Inferior parietal cortex (tissue), 1 donor: ENCODE data around the gene NELFCD.
"Not testable (repeated sequence)": the region's sequence is repeated elsewhere in the genome, so short reads cannot be mapped to it uniquely, and the experiment has no call there.

Source experiments
- DNase-seq: peaks from one replicate; pipeline ENCODE4 v3.0.0-alpha.2; 2016; ENCODE audit errors: extremely low spot score

The NELFCD gene

DNA sequence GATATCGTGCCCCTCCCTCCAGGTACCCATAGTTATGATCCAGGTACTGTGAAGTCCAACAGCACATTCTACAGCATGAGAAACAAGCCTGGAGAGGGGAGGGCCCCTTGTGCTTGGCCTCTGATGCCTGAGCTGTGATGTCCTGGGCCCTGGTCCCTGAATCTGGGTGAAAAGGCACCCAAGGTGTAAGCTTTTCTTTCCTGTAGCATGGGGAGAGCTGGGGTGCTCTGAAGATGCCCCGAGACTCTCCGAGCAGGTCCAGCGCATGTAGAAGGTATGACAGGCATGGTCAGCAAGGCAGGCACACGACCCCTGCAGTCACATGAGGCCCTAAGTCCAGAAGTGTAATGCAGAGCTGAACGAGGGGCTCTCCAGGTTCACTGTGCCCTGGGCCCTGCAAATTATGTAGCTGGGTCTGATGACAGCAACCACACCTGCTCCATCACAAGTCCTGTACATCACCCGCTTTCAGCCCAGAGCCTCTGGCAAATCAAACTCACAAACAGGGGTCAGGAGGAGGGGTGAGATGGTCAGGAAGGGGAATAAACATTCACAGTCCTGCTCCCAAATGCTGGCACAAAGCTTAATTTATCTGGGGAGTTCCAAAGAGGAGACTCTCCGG, 27.8 kb downstream of the NELFCD start:
- no peak for DNase-seq

DNA sequence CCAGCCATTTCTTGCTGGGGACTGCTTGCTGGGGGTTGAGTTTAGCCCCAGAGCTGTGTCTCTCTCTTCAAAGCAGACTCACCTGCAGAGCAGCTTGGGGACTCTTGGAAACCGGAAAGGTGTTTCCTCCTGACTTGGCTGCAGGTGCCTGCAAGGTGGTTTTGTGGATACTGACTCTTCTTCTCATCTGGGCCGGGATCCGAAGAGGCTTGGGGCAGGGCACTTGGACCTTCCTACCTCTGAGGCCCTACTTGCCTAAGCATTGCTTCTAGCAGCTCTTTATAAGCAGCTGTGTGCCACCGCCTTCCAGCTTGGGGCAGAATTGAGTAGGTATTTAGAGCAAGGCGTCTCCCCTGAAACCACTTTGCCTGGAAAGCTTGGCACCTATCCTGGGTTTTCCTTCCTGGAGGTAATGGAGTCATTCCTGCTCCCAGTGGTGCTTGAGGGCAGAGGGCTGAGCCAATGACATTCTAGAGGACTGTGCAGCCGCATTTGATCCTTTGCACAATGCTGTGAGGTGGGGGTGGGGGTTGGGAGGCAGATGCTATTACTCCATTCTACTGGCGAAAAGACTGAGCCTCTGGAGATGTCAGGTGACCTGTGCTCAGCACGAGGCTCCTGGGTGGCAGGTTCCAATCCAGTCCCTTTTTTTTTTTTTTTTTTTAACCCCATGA, 29.4 kb downstream of the NELFCD start:
- no peak for DNase-seq

DNA sequence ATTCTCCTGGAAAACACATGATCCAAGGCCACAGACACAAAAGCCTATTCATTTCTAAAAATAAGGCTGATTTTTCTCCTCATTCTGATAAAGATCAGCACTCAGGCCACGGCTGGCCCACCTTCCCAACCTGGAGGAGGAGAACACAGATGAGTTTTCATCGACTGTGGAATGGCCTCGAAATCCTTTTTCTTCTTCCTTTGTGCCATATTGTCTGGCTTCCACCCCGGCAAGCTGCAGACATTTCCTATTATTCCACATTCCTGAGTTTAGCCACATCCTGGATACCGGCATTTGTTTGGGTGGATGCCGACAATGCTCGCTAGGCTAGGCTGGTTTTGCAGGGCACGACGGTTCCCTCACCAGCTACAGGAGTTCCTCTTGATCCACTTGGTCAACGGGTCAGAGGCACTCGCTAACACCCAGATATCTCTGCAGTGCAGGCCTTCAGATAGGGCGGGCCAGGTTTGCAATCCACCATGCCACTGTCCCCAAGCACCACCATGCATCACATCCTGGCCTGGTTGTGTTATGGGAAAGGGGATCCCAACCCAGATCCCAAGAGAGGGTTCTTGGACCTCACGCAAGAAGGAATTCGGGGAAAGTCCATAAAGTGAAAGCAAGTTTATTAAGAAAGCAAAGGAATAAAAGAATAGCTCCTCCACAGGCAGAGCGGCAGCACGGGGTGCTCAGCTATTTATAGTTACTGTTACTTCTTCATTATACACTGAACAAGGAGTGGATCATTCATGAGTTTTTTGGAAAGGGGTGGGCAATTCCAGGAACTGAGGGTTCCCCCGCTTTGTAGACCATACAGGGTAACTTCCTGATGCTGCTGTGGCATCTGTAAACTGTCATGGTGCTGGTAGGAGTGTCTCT, 30.2 kb downstream of the NELFCD start:
- no peak for DNase-seq

DNA sequence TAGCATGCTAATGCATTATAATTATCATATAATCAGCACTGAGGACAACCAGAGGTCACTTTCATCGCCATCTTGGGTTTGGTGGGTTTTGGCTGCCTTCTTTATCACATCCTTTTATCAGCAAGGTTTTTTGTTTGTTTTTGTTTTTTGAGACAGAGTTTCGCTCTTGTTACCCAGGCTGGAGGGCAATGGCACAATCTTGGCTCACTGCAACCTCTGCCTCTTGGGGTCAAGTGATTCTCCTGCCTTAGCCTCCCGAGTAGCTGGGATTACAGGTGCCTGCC, 30.8 kb downstream of the NELFCD start:
- DNase-seq = not testable (repeated sequence)

DNA sequence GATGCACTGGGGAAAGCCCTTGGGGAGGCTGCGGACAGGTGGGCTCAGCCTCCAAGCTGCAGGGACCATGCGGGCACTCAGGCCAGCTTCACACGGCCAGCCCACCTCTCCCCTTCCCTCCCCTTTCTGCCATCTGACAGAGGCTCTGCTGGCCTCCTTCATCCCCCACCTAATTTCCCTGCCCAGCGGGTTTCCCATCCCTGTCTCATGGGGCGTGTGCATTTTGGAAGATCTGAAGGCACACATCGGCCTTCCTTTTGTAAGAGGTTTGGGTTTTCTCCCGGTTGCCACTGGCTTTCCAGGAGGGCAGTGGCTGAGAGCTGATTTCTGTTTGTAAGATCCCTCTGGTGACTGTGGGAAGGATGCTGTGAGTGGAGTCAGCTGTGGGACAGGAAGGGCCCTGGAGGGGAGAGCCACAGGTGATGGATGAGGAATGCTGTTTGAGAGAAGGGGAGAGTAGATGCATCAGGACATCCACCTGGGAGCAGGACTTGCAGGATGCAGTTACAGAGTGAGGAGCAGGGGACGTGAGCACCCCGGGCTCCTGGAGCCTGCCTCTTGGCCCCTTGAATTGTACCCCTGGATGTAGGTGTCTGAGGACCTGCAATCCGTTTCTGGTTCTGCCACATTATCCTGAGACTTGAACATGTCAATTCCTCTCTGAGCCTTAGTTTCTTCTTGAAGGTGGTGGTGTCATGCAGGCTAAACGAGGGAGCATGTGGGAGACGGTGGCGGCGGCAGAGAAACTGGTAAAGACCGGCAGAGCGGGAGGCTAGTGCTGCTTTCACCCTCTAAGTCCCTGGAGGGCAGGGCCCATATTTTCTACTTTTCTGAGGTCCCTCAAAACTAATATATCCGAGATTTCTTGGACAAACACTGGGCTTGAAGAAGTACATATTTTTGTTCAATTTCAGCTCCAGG, 32.2 kb downstream of the NELFCD start:
- no peak for DNase-seq

DNA sequence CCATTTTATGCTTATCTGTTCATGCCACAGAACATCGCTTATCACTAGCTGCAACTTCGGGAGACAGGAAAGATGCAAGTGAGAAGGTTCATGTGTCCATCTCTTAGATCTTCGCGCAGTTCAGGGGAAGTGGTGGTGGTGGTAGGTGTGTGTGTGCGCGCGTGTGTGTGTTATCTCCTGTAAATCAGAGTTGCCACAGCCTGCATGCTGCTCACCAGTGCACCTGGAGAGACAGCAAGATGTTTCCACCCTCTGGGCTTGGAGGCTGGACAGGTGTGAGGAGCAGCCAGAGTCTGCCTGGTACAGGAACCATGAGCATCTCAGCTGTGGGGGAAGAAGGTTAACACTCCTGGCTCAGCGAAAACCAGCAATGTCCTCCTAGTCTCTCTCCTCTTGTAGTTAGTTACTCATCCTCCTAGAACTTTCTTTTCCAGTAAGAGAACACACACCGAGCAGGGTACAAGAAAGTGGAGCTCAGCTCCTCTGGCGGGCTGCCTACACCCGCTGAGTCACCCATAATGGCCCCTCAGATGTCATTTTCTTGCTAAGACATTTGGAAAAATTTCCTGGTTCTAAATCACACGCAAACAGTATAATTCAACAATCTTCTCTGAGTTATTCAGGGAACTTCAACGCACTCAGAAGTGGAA, 33.0 kb downstream of the NELFCD start:
- no peak for DNase-seq

DNA sequence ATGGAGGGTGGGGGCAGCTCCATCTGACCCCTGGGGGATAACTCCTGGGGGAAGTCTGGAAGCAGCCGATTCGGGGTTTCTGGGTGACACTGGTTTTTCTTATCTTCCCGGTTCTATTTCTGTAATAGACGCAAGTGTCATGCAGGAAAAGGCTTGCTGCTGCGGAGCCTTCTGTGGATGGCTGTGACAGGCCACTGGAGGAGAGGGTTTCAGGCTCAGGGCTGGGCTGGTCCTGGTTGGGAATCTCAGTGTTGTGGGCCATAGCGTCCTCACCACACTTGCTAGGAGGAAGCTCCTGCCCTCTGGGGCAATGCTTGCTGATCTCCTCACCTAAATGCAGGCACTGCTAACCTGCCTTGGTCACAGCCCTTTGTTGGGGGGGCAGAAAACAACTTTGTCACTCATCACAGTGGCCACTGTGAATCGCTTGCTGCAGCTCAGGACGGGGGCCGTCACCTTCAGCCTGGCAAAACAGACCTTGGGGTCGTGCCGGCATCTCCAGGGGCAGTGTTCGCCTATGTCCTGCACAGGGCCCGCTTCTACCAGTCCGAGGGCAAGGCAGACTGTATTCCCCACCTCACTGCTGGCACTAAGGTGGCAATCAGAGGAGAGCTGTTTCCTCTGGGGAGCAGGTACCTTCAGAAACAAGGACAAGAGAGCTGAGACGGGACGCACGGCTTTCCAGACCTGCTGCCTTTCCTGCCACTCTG, 33.8 kb downstream of the NELFCD start:
- no peak for DNase-seq

DNA sequence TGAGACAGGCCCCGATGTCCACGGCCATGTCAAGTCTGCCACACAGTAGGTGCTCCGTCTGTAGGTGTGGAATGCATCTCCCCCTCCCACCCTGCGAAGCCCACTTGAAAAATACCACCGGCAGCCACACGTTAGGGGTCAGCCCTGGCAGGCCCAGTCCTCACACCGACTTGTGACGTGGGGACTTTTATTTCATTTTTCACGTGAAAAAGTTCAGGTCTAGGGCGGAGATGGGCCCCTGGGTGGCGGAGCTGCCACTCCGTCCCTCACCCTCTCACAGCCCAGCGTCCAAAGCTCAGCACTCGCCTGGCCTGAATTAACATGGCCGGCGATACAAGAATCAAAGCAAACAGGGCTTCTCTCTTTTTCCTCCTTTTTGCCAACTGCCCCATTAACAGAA, 34.4 kb downstream of the NELFCD start:
- DNase-seq = no peak

DNA sequence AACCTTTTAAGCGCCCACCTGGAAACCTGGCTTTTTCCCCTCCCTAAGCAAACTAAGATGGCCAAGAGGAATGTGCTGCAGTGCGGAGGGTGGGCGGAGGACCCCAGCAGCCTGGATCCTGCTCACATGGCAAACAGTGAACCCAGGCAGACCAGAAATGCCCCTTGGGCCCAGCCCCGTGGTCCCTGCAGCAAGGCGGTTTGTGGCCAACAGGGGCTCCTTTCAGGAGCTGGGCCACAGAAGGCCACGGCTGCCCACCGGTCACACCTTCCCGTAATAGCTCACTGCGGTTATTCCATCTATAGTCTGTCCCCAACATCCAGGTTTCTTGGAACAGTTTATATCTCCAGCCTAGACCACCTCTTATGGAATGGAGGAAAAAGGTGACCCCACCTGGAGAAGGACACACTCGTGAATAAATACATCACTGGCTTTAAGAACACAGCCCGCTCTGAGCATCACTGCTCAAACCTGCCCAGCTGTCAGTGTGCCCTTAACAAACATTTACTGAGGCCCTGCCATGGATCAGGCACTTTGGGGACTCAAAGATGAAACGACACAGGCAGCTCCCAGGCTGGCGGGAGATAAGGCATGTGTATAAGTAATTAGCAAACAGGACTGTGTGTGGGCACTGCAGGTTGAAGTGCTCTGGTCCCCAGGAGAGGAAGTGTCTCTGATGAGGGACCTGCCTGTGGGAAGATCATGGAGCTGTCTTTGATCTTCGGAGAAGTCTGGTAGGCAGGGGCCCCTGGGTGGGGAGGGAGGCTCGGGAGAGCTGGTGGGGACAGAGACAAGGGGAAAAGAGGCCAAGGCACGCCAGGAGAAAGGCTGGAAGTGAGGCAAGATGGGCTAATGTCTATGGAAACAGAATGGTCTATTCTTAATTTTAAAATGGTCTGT, 35.0 kb downstream of the NELFCD start:
- no peak for DNase-seq

DNA sequence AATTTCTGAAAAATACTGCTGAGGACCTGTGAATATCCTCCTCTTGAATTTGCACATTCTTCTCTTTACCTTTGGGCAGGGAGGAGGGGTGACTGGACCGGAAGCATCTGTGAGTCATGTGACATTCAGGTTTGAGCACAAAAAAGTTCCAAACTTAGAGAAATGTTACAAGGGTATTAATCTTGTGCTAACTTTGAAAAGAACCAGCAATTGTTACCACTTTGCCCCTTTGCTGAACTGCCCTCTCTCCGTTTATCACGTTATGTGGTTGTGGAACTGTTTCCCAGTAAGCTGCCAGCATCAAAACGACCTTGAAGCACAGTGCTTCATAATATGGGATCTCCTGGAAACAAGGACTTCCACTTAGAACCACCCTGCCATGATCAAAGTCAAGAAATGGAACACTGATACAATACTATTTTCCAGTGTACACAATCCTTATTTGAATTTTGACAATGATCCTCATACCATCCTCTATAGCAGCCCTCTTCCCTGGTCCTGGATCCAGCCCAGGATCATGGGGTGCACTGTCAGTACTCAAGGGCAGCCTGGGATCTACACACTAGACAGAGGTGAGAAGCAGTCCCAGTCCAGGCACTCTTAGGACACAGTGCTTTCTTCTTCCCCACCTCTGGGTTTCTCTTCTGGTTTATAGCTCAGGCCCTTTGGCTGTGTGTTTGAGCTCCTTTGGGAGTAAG, 35.9 kb downstream of the NELFCD start:
- DNase-seq = no peak

DNA sequence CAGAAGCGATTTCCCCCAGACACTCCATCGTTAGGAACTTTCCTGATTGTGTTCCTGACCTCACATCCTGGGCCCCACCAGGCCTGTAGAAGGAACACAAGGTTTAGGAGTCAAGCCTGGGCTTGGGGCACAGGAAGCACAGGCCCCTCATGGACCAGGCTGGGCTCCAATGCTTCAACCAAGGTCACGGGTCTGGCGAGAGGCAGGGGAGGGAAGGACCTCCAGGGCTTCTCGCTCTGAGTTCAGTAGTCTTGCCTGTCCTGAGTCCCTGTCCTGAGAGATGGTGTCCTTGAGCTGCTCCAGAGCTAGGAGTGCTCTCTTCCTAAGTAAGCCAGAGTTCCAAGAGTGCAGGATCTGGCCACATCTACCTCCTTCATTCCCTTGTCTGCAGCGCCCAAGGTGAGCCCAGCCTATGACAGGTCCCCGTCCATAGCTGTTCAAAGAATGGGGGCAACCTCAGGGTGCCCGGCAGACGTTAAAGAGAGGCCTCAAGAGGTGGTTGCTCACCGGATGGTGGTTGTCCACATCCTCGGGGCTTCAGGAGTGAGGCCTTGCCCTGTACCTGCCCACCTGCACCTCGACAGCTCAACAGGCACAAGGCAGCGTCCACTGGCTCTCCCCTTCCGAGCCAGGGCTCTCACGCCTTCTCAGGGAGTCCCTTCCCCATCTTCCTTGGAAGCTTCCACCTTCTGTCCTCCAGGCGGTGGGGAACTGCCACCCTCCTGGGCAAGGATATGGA, 36.6 kb downstream of the NELFCD start:
- DNase-seq = no peak

DNA sequence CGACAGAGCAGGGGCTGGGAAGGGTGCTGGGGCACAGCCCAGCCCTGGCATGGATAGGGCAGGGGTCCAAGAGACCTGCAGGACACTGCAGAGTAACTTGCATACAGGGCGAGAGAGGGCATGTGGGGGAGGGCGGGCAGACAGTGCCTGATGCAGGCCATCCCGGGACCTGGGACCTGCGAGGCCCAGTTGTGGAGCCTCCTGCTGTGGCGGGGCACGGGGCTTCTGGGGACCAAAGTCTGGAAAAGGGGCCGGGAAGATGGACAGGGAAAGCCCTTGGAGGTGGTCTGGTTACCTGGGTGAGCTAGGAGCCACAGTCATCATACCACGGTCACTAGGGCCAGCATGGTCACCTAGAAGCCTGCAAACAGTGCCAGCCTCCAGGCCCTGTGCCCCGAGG, 37.8 kb downstream of the NELFCD start:
- DNase-seq = no peak

DNA sequence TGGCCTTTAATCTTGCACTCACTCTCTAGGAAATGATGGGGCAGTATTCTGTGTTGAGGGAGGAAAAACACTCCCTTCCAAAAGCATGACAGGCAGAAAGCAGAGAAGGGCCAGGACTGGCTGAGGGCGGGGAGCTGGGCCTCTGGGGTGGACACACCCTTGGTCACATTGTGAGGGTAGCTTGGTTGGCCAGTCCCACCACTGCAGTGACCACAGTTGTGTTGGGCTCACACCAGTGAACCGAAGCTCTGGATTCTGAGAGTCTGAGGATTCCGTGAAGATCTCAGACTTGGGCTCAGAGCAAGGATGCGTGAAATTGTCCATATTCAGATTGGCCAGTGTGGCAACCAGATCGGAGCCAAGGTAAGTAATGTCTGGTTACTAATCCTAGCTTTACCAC, 38.2 kb downstream of the NELFCD start, which contains the start of gene TUBB1:
Gene TUBB1, plus strand, starts transcription at position 213 of the 400 bp plus-strand sequence. Its CDS starts 94 bp downstream, at position 307.
- DNase-seq = no peak

DNA sequence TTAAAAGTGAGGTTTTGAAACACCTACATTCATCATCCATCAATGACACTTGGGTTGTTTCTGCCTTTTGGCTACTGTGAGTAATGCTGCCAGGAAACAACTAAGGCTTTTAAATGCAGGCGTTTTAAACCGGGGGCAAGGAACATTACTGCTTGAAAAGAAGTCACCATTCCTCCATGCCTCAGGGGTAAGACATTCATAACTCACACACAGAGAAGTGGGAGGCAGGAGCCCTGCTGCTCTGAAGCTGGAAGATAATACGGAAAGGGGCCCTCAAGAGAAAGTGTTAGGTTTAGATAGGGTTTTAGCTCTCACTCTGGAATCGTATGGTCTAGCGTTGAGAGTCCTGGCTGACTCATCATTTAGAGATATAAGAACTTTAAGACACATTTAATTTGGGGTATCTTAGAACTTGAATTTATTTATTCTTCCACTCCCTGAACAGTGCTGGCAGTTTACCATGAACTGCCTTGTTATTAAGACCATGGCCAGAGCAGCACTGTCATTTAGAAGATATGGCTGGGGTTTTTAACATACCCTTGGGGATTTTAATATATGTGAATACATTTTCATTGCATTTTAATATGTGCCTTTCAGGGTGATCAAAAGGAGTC, 40.0 kb downstream of the NELFCD start:
- no peak for DNase-seq

DNA sequence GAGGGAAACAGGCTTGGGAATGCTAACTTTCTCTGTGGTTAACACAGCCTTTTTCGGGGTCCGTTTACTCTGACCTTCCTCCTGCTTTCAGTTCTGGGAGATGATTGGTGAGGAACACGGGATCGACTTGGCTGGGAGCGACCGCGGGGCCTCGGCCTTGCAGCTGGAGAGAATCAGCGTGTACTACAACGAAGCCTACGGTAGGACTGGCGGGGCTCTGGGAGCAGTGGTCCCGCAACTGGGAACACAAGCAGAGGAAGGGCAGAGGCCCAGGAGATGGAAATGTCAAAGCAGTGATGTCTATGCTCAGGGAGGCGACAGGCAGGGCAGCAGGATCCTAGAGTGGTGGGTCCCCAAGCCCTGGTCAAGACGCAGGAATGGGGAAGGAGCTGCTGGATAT, 41.7 kb downstream of the NELFCD start:
- DNase-seq = no peak

DNA sequence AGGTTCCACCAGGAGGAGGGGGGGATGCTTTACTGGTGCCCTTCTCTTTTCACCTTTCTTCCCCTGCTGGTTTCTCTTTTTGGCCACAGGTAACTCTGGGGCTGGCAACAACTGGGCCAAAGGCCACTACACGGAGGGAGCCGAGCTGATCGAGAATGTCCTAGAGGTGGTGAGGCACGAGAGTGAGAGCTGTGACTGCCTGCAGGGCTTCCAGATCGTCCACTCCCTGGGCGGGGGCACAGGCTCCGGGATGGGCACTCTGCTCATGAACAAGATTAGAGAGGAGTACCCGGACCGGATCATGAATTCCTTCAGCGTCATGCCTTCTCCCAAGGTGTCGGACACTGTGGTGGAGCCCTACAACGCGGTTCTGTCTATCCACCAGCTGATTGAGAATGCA, 42.6 kb downstream of the NELFCD start:
- no peak for DNase-seq

DNA sequence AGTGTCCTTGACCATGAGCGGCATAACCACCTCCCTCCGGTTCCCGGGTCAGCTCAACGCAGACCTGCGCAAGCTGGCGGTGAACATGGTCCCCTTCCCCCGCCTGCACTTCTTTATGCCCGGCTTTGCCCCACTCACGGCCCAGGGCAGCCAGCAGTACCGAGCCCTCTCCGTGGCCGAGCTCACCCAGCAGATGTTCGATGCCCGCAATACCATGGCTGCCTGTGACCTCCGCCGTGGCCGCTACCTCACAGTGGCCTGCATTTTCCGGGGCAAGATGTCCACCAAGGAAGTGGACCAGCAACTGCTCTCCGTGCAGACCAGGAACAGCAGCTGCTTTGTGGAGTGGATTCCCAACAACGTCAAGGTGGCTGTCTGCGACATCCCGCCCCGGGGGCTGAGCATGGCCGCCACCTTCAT, 43.1 kb downstream of the NELFCD start:
- no peak for DNase-seq

DNA sequence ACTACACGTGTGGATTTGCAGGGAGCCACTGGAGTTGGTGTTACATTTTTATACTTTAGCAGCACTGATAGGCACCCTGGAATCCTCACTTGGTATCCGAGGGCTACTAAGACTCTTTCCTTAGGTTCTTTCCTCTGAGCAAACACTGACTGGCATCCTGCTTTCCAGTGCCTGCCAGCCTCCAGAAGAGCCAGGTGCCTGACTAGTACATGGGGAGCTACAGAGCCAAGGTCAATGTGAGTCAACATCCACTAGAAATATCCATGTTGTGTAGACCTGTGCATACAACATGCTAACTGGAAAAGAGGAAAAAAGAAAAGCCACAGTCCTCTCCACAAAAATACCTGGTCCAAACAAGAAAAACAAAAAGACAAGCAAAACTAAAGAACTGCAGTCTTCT, 44.0 kb downstream of the NELFCD start:
- no peak for DNase-seq
